K562 (cell line): ENCODE data around the gene OR51B5. TPM values are rescaled to one million over a fixed set of nuclear protein-coding genes. Genes with fewer than 3 reads are reported as not detected.

Source experiments
- ATAC-seq: fragments of 200-7000 bp; cut with Tn5 transposase; 3 replicates; pipeline ENCODE4 v1.9.1; 2020; ENCODE audit warnings: moderate library complexity
- BruUV-seq: library from RNA; stranded (reverse); fragments of 400-500 nt; replicated peaks from 2 replicates; lab custom pipeline; 2021; lab: Mats Ljungman, UMichigan
- CTCF ChIA-PET: fragments of 300-600 bp; formaldehyde crosslinking; extraction: SDS; loops from one replicate; lab custom pipeline; 2021; ENCODE audit warnings: low intra/inter-chr PET ratio; lab: Yijun Ruan, JAX
- POLR2A ChIA-PET: fragments of 300-600, 350-650 bp; sonication (Branson Sonifier 250); formaldehyde crosslinking; extraction: SDS; loops from one replicate; lab custom pipeline; 2021; ENCODE audit warnings: antibody characterized with exemption, inconsistent platforms; lab: Yijun Ruan, JAX
- DNase-seq, 4 experiments: peaks; one replicate each; pipeline versions ENCODE4 v3.0.0 to v3.0.0-alpha.2; 2011 to 2018; ENCODE audit warnings: low spot score in 3 of 4, mixed read lengths in 3 of 4; ENCODE audit errors: extremely low read depth in 1 of 4
- FAIRE-seq: peaks from 2 replicates; lab custom pipeline; 2011; peaks lifted over from hg19 to GRCh38; lab: Jason Lieb, UNC
- H2AFZ ChIP-seq: 2 replicates; pipeline ENCODE4 v1.6.0; 2011; ENCODE audit warnings: low read depth, low read length, control low read depth, inconsistent platforms
- H3K27ac ChIP-seq: fragments of 200-600 bp; 3 replicates; pipeline ENCODE4 v1.8.0; 2011; ENCODE audit warnings: low read depth, mild to moderate bottlenecking, control low read depth, inconsistent platforms, low read length, moderate library complexity, mixed read lengths; ENCODE audit errors: extremely low read depth
- H3K27me3 ChIP-seq, 2 experiments: fragments of 300-600 bp in 1 of 2; 2 replicates in 1 of 2; 3 replicates in 1 of 2; pipeline versions ENCODE4 v1.6.0 to v1.8.0; 2011; ENCODE audit warnings: inconsistent platforms in 2 of 2, low read length in 2 of 2, mild to moderate bottlenecking in 1 of 2, mixed read lengths in 1 of 2, moderate library complexity in 1 of 2; ENCODE audit not compliant: control insufficient read depth in 2 of 2, insufficient read depth in 2 of 2
- H3K36me3 ChIP-seq: fragments of 300-600 bp; 3 replicates; pipeline ENCODE4 v1.8.0; 2011; ENCODE audit warnings: mild to moderate bottlenecking, low read length, inconsistent platforms; ENCODE audit not compliant: control insufficient read depth, insufficient read depth
- H3K4me1 ChIP-seq, 2 experiments: fragments of 200-600 bp in 1 of 2; replicated peaks in 1 of 2; 2 replicates in 1 of 2; 3 replicates in 1 of 2; pipeline versions ENCODE4 v1.5.1 to v1.8.0; 2011; ENCODE audit warnings: inconsistent platforms in 2 of 2, low read length in 2 of 2, mild to moderate bottlenecking in 1 of 2, mixed read lengths in 1 of 2, moderate library complexity in 1 of 2; ENCODE audit not compliant: control insufficient read depth in 2 of 2, insufficient read depth in 2 of 2
- H3K4me2 ChIP-seq: 2 replicates; pipeline ENCODE4 v1.6.1; 2011; ENCODE audit warnings: low read length, control low read depth, inconsistent platforms, mixed read lengths; ENCODE audit not compliant: insufficient read depth
- H3K4me3 ChIP-seq: fragments of 200-600 bp; sonication (generic), shearing (Covaris generic); 2 replicates; pipeline ENCODE4 v1.5.1; 2016; ENCODE audit warnings: control low read depth, inconsistent platforms
- H3K79me2 ChIP-seq: fragments of 200-600 bp; 3 replicates; pipeline ENCODE4 v1.8.0; 2011; ENCODE audit warnings: low read length, inconsistent platforms; ENCODE audit not compliant: control insufficient read depth, insufficient read depth
- H3K9ac ChIP-seq, 2 experiments: 2 replicates each; pipeline versions ENCODE4 v1.6.0 to v1.6.1; 2011; ENCODE audit warnings: low read depth in 2 of 2, low read length in 2 of 2, control low read depth in 1 of 2, inconsistent platforms in 1 of 2, mild to moderate bottlenecking in 1 of 2, mixed read lengths in 1 of 2; ENCODE audit not compliant: insufficient read depth in 1 of 2
- H3K9me1 ChIP-seq: one replicate; pipeline ENCODE4 v1.6.0; 2011; ENCODE audit warnings: inconsistent platforms, mild to moderate bottlenecking, low read length, moderate library complexity; ENCODE audit not compliant: control insufficient read depth, insufficient read depth
- H3K9me3 ChIP-seq: replicated peaks from 2 replicates; pipeline ENCODE4 v1.5.1; 2011; ENCODE audit warnings: low read depth, low read length, inconsistent platforms; ENCODE audit not compliant: control insufficient read depth, insufficient read depth
- H4K20me1 ChIP-seq: replicated peaks from 2 replicates; pipeline ENCODE4 v1.6.1; 2011; ENCODE audit warnings: low read length, inconsistent platforms, mixed read lengths; ENCODE audit not compliant: control insufficient read depth, insufficient read depth
- CCNT2 ChIP-seq: IDR thresholded peaks from 2 replicates; pipeline ENCODE4 v1.6.1; 2011; ENCODE audit warnings: borderline replicate concordance, low read depth, mild to moderate bottlenecking, moderate library complexity, mixed read lengths, low read length; ENCODE audit not compliant: insufficient read length; ENCODE audit errors: extremely low read depth
- DDX20 ChIP-seq: fragments of 450-650 bp; IDR thresholded peaks from 2 replicates; pipeline ENCODE4 v1.6.1; 2016; ENCODE audit warnings: missing genetic modification characterization, low read depth, mild to moderate bottlenecking, missing compliant biosample characterization, moderate library complexity
- NR2C1 ChIP-seq, 2 experiments: fragments of 450-650 bp; IDR thresholded peaks; 2 replicates each; pipeline ENCODE4 v1.6.1; 2017; ENCODE audit warnings: mild to moderate bottlenecking in 2 of 2, antibody characterized with exemption in 1 of 2, inconsistent platforms in 1 of 2, missing compliant biosample characterization in 1 of 2, missing genetic modification characterization in 1 of 2
- ZZZ3 ChIP-seq: fragments of 450-650 bp; IDR thresholded peaks from 2 replicates; pipeline ENCODE4 v1.6.1; 2016; ENCODE audit warnings: antibody characterized with exemption, mild to moderate bottlenecking, moderate library complexity
- WGBS: fragments of 100-300 bp; shearing (Covaris generic); methylation state at CpG from one replicate; pipeline ENCODE4 v1.1.6; 2016; ENCODE audit warnings: low coverage, mixed read lengths; ENCODE audit not compliant: insufficient coverage; ENCODE audit errors: missing lambda C conversion rate; 5-methylcytosine and 5-hydroxymethylcytosine counted together
- in situ Hi-C: fragments of 300-500 bp; cut with MboI; formaldehyde crosslinking; loops from 4 replicates; pipeline ENCODE4 v1.15.0; 2018; ENCODE audit warnings: inconsistent platforms, mixed read lengths
- intact Hi-C: fragments of 100-400 bp; cut with micrococcal nuclease; formaldehyde crosslinking; loops from 2 replicates; pipeline ENCODE4 v1.14.2; 2022
- polyA plus RNA-seq, 8 experiments: library from polyadenylated mRNA; depleted of rRNA in 4 of 8; stranded (reverse) in 5 of 8; unstranded in 3 of 8; fragments of >200 nt; fragmentation: Nextera tagmentation in 2 of 8; fragmentation: Illumina TruSeq in 1 of 8; extraction: Ambion mirVana in 2 of 8; extraction: Trizol in 1 of 8; gene quantifications; 2 replicates each; pipeline versions ENCODE4 v1.2.1 to v1.2.3, GENCODE V29; 2011 to 2014; ENCODE audit warnings: inconsistent platforms in 1 of 8, missing spikeins in 1 of 8
- total RNA-seq, 7 experiments: library from RNA; depleted of rRNA in 6 of 7; stranded (reverse); fragments of >200 nt in 6 of 7; fragmentation: Illumina TruSeq in 2 of 7; extraction: Trizol in 2 of 7; gene quantifications; 2 replicates each; pipeline versions ENCODE4 v1.2.1 to v1.2.3, GENCODE V29; 2011 to 2021; ENCODE audit warnings: low replicate concordance in 1 of 7
- TF ChIP-seq, protein P1 (sequence below): fragments of 450-650 bp; formaldehyde crosslinking; IDR thresholded peaks from 2 replicates; pipeline ENCODE4 v1.4.0; 2022; ENCODE audit warnings: mild to moderate bottlenecking, moderate library complexity
- TF ChIP-seq, protein P2 (sequence below): fragments of 450-650 bp; IDR thresholded peaks from 2 replicates; pipeline ENCODE4 v1.6.1; 2016; ENCODE audit warnings: low read depth, mild to moderate bottlenecking, moderate library complexity
- TF ChIP-seq, protein P3 (sequence below): sonication (generic); formaldehyde crosslinking; IDR thresholded peaks from 2 replicates; pipeline ENCODE4 v1.9.0; 2022; ENCODE audit warnings: mild to moderate bottlenecking, missing genetic modification reagents

Gene OR51B5
- total and polyA plus RNA-seq, 9 of the 15 experiments (the other 6 are each of a cell fraction or from before 2014, with no cell fraction given) = 81.2 to 176 (median 113) TPM

DNA sequence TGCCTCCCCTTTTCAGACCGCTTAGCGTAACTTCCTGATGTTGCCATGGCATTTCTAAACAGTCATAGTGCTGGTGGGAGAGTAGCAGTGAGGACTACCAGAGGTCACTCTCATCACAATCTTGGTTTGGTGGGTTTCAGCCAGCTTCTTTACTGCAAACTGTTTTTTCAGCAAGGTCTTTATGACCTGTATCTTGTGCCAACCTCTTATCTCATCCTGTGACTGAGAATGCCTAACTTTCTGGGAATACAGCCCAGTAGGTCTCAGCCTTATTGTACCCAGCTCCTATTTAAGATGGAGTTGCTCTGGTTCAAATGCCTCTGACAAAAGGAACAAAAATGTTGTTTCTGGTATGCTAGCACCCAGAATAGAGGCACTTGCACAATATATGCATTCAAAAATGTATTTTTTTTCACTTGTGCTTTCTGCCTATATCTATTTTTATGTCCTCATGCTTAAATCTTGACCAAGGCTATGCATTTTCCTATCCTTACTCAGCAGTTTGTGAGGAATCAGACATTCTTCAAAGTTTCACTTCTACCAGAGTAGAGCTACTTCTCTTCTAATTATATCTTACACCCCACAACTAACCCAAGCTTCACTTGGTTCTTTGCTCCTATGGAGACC is 24.2 kb upstream of the OR51B5 start (continued):
- TF ChIP-seq NR2C1 (IDR thresholded peaks at IDR 0.05) (no peak), NR2C1 (tag; IDR thresholded peaks at IDR 0.05) (peak; percentile 55; the same call in 1 of the 2 replicates), DDX20 (tag) (peak; percentile 69; the same call in 1 of the 2 replicates)
- TF ChIP-seq, protein P1, sequence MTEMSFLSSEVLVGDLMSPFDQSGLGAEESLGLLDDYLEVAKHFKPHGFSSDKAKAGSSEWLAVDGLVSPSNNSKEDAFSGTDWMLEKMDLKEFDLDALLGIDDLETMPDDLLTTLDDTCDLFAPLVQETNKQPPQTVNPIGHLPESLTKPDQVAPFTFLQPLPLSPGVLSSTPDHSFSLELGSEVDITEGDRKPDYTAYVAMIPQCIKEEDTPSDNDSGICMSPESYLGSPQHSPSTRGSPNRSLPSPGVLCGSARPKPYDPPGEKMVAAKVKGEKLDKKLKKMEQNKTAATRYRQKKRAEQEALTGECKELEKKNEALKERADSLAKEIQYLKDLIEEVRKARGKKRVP (CRISPR knock-in tag) = 0 out of 2 replicates have a peak, but pooled peaks have one; percentile 13

DNA sequence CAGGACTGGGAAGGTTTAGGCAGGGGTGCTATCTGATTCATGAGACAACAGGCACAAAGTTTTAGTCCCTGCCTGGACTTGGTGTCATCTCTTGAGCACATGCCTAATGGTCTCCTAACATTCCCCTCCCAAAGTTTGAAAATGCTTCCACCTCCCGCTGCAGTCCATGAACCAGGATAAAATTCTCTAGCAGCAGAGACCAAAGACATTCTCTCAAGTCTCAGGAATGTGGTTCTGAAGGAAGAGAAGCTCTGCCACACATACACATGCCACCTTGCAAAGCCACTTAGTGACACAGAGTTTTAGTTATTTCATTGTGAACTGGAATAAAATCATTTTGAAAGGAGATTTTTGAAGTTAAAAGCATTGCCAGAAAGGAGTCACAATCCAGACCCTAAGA is 23.5 kb upstream of the OR51B5 start:
- Histone ChIP-seq H3K27ac (no peak overlapping the region), H4K20me1 (no peaks in the 10 kb centered on the region), H3K36me3 (peaks cover 69% of the 10 kb centered on the region), H3K4me3 (no peak overlapping the region), H3K9me1 (no peaks in the 10 kb centered on the region), H3K9ac (no peak overlapping the region), H3K9me3 (no peaks in the 10 kb centered on the region), H3K4me2 (no peak overlapping the region), H3K4me1 (peaks cover 5 to 40% of the 10 kb centered on the region in 2 experiments; a peak in 3 of 5 replicates), H3K79me2 (peaks cover 92% of the 10 kb centered on the region), H2AFZ (no peak overlapping the region), H3K27me3 (no peaks in the 10 kb centered on the region)
- in situ Hi-C loops = no loop called here
- BruUV-seq = no TSS peak
- ATAC-seq (no peak), FAIRE-seq (no peak), DNase-seq (no peak)
- ChIA-PET CTCF (no interaction called here), POLR2A (no interaction called here)
- no peak for TF ChIP-seq ZZZ3
- TF ChIP-seq, protein P2, sequence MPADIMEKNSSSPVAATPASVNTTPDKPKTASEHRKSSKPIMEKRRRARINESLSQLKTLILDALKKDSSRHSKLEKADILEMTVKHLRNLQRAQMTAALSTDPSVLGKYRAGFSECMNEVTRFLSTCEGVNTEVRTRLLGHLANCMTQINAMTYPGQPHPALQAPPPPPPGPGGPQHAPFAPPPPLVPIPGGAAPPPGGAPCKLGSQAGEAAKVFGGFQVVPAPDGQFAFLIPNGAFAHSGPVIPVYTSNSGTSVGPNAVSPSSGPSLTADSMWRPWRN = no peak
- TF ChIP-seq CCNT2 = no peak
- TF ChIP-seq, protein P3, sequence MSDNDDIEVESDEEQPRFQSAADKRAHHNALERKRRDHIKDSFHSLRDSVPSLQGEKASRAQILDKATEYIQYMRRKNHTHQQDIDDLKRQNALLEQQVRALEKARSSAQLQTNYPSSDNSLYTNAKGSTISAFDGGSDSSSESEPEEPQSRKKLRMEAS (CRISPR knock-in tag) = no peak
- WGBS = 58% methylated on average over 1 of the region's 1 CpG
- intact Hi-C loops = loop anchor here (5.0 kb wide), 1 partner anchor 245 kb away; no protein-coding TSS in a partner anchor
